Measurements from ENCODE around the gene STK10.

DNA sequence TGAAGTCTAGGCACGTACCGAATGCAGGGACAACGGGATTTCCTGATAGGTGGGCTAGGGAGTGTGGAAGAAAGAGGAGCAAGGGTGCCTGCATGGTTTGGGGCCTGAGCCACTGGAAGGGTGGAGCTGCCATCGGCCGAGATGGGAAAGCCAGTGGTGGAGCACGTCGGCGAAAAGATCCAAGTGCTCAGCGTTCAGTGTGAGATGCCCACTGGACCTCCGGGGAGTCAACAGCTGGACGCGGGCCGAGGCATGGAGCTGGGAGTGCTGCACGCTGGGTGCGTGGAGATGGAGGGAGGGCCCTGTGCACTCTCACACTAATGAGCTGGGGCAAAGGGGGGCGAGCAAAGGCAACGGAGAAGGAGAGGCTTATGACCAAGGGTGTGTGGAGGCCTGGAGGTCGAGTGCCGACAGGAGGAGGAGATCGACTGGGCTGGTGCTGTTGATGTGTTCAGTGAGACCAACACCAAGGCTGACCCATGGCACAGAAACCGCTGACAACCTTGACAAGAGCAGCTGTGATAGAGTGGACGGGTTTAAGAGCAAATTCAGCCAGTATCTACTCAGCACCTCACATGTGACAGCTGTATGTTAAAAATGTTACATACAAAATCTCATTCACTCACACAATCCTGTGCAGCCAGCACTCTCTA lies 85.7 kb downstream of the STK10 start:
- TF ChIP-seq, protein P1, sequence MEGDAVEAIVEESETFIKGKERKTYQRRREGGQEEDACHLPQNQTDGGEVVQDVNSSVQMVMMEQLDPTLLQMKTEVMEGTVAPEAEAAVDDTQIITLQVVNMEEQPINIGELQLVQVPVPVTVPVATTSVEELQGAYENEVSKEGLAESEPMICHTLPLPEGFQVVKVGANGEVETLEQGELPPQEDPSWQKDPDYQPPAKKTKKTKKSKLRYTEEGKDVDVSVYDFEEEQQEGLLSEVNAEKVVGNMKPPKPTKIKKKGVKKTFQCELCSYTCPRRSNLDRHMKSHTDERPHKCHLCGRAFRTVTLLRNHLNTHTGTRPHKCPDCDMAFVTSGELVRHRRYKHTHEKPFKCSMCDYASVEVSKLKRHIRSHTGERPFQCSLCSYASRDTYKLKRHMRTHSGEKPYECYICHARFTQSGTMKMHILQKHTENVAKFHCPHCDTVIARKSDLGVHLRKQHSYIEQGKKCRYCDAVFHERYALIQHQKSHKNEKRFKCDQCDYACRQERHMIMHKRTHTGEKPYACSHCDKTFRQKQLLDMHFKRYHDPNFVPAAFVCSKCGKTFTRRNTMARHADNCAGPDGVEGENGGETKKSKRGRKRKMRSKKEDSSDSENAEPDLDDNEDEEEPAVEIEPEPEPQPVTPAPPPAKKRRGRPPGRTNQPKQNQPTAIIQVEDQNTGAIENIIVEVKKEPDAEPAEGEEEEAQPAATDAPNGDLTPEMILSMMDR (conservative IDR thresholded peaks at IDR 0.05; ENCODE audit: low read depth in 2 of 2): no peak
- no peak for TF ChIP-seq POLR2AphosphoS5 (IDR thresholded peaks at IDR 0.05; ENCODE audit: low read depth)
- TF ChIP-seq EZH2 (IDR thresholded peaks at IDR 0.05; ENCODE audit: low read depth, unreplicated experiment): no peak
- TF ChIP-seq, protein P2, sequence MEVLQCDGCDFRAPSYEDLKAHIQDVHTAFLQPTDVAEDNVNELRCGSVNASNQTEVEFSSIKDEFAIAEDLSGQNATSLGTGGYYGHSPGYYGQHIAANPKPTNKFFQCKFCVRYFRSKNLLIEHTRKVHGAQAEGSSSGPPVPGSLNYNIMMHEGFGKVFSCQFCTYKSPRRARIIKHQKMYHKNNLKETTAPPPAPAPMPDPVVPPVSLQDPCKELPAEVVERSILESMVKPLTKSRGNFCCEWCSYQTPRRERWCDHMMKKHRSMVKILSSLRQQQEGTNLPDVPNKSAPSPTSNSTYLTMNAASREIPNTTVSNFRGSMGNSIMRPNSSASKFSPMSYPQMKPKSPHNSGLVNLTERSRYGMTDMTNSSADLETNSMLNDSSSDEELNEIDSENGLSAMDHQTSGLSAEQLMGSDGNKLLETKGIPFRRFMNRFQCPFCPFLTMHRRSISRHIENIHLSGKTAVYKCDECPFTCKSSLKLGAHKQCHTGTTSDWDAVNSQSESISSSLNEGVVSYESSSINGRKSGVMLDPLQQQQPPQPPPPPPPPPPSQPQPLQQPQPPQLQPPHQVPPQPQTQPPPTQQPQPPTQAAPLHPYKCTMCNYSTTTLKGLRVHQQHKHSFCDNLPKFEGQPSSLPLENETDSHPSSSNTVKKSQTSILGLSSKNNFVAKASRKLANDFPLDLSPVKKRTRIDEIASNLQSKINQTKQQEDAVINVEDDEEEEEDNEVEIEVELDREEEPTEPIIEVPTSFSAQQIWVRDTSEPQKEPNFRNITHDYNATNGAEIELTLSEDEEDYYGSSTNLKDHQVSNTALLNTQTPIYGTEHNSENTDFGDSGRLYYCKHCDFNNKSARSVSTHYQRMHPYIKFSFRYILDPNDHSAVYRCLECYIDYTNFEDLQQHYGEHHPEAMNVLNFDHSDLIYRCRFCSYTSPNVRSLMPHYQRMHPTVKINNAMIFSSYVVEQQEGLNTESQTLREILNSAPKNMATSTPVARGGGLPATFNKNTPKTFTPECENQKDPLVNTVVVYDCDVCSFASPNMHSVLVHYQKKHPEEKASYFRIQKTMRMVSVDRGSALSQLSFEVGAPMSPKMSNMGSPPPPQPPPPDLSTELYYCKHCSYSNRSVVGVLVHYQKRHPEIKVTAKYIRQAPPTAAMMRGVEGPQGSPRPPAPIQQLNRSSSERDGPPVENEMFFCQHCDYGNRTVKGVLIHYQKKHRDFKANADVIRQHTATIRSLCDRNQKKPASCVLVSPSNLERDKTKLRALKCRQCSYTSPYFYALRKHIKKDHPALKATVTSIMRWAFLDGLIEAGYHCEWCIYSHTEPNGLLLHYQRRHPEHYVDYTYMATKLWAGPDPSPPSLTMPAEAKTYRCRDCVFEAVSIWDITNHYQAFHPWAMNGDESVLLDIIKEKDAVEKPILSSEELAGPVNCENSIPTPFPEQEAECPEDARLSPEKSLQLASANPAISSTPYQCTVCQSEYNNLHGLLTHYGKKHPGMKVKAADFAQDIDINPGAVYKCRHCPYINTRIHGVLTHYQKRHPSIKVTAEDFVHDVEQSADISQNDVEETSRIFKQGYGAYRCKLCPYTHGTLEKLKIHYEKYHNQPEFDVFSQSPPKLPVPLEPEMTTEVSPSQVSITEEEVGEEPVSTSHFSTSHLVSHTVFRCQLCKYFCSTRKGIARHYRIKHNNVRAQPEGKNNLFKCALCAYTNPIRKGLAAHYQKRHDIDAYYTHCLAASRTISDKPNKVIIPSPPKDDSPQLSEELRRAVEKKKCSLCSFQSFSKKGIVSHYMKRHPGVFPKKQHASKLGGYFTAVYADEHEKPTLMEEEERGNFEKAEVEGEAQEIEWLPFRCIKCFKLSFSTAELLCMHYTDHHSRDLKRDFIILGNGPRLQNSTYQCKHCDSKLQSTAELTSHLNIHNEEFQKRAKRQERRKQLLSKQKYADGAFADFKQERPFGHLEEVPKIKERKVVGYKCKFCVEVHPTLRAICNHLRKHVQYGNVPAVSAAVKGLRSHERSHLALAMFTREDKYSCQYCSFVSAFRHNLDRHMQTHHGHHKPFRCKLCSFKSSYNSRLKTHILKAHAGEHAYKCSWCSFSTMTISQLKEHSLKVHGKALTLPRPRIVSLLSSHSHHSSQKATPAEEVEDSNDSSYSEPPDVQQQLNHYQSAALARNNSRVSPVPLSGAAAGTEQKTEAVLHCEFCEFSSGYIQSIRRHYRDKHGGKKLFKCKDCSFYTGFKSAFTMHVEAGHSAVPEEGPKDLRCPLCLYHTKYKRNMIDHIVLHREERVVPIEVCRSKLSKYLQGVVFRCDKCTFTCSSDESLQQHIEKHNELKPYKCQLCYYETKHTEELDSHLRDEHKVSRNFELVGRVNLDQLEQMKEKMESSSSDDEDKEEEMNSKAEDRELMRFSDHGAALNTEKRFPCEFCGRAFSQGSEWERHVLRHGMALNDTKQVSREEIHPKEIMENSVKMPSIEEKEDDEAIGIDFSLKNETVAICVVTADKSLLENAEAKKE (CRISPR knock-in tag; IDR thresholded peaks at IDR 0.05): no peak
